NCI-H510A treated with DMSO at 0.1 percent for 48 hours (cell line): ENCODE measurements around the gene GPSM1.

Experiments used
- DNase-seq: peaks from one replicate; lab custom pipeline; 2025; lab: John Stamatoyannopoulos, UW

The GPSM1 gene

DNA sequence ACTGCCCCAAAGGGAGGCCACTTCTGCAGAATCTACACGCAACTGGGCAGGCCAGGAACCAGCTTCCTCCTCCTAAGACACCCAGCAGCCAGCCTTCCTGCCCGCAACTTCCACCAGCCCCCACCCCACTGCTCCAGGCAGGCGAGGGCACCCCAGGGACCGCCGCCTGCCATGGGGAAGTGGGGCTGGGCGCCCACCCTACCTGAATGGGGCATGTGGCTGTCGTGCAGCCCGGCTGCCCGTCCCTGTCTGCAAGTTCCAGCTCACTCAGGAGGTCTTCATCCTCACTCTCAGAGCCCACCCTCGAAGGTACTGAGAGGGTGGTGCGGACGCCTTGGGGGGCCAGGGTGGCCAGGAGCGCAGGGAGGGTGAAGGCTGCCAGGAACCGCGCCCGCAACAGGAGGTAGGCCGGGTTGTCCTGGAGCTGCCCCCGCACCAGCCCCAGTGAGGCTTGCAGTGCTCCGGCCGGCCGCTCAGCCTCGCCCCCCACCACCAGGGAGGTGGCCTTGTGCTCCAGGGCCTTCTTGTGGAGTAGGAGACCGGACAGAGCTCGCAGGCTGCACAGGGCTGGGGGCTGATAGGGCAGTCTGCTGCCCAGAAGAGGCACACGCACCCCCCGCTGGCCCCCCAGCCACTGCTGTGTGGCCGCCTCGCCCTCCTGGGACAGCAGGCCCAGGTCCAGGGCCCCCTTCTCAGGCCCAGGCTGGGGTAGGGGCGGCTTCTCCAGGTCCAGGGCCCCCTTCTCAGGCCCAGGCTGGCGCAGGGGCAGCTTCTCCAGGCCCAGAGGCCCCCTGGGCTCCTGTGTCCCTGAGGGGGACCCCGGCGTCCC lies 50.2 kb downstream of the GPSM1 start:
- no peak for DNase-seq

DNA sequence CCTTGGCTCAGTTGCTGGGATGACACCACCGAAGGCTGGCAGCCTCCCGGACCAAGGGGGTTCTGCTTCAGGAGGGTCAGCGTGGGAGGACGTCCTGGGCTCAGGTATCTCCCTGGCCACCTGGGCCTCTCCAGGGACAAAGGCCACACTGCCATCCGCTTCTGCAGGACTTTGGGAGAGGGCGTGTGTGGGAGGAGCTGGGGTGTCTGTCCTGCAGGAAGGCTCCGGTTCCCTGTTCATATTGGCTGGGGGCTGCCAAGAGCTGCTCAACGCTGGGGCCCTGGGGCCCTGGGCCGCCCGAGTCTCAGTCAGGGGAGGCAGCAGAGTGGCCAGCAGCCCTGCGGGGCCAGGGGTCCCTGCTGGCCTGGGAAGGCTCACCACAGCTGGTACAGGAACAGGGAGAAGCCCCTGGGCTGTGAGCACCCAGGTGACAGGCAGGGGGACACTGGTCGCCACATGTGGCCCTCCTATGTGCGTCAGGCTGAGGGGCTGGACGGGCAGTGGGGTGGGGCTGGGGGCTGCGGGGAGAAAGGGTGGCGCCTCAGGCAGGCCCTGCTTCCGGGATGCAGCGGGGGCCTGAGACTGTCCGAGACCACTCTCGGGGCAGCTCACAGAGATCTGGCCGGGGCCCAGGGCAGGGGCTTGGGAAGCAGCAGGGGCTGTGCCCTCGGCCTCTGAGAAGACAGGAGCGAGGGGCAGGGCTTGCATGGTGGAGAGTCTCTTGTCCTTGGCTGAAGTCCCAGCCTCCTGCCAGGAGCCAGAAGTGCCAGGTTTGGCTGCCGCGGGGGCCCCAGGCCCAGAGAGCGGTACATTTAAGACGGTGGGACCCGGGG lies 51.0 kb downstream of the GPSM1 start:
- DNase-seq: no peak

DNA sequence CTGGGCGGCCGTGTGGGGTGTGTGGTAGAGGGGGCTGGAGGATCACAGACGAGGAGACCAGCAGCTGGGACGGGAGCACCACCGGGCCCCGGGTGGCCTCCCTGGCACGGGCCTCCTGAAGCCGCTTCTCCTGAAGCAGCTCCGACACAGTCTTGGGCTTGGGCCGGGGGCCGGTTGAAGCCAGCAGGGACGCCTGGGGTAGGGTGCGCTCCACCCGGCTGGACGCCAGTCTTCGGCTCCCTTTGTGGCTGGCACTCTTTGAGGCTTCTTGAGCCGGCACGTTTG lies 51.6 kb downstream of the GPSM1 start:
- no peak for DNase-seq

DNA sequence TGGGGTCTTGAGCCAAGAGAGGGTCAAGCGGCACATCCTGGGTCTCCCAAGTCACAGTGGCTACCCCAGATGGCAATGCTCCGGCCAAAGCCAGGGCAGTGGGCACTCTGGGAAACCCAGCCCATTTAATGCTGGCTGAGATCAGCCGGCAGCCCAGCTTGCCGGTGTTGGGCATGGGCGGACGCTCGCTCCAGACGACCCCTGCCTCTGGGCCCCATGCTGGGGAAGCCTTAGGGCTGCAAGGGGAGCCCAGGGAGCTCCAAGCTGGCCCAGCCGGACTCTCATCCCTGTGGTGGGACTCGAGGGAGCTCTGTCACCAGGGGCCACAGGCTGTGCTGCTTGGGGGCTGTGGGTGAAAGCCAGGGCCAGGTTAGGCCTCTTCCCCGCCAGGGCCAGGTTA lies 52.1 kb downstream of the GPSM1 start:
- no peak for DNase-seq

DNA sequence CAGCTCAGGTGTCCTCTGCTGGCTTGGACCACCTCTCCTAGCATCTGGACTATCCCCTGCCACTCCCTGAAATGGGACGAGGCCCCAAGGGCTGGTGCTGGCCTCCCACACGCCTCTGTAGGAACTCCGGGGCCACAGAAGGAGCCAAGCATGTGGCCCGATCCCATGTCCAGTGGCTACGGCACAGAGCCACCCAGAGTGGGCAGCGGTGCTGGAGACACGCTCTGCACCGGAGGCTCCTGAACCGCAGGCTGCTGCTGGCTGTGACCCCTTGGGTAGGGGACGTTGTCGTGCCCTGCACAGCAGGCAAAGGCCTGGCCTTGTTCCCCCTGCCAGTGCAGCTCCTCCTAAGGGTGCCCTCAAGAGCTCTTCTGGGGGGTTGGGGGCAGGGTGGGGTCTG lies 52.6 kb downstream of the GPSM1 start:
- no peak for DNase-seq

DNA sequence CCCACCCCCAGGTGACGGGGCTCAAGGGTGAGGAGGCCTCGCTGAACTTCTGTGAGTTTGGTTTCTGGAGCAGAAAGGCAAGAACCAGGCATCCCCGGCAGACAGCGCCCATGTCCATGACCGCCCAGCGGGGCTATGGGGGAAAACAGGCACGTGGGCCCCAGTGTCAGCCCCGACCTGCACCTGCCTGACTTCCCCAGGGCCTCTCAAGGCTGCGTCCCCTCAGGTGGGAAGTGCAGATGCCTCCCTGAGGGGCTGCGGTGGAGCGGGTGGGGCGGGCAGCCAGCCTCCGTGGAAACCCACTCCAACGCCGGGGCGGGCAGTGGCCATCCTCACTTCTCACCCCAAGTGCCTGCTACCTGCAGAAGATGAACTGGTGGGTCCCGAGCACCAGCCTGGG lies 53.0 kb downstream of the GPSM1 start:
- DNase-seq: no peak

DNA sequence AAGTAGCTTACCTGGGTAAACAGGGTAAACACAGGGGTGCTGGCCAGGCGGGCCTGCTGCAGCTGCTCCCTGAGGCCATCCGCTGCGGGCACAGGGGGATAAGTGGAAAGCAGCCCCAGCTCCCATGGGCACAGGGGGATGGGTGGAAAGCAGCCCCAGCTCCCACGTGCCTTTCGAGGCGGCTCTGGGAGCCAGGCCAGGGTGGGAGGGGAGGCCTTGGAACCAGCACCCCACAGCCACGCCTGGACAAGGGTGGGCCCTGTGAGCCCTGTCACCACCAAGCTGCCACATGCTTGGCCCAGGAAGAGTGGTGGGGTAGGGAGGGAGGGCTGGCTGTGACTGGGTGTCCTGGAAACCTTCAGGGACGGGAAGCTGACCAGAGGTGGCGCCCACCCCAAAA lies 54.0 kb downstream of the GPSM1 start:
- no peak for DNase-seq

DNA sequence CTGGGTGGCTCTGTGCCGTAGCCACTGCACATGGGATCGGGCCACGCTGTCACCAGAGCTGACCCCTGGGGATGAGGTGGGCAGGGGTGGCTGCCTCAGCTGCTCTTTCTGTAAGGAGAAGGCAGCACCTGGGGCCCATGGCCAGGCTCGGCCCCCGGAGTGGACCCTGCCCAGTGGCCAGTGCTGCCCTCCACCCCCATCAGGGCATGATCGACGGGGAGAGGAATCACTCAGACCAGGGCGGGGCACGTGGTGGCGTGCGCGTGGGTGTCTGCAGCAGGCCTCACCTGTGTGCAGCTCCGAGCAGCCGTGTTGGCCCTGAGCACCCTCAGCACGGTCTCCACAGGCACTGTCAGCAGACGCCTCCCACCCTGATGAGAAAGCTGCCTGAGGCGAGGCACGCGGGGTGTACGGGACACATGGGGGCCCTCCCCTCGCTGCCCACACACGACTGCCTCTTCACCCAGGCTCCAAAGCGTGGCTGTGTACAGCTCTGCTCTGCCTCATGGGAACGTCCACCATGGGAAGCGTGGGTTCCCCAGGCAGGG lies 54.7 kb downstream of the GPSM1 start:
- no peak for DNase-seq

DNA sequence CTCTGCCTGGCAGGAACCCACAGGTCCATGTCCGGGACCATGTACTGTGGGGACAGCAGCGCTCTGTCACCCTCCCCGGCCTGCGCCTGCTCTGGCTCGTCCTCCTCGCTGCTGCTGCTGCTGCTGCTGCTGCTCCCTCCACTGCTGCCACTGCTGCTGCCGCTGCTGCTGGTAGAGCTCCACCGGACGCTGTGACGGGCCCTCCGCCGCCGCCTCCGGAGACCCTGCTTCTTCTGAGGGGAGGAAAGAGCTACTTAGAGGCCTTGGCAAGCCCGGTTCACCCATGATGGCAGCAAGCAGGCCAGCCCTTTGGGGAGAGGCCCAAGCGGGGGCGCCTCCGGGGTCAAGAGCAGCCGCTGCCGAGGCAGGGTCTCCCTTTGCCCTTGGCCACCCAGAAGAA lies 56.1 kb downstream of the GPSM1 start:
- DNase-seq: no peak

DNA sequence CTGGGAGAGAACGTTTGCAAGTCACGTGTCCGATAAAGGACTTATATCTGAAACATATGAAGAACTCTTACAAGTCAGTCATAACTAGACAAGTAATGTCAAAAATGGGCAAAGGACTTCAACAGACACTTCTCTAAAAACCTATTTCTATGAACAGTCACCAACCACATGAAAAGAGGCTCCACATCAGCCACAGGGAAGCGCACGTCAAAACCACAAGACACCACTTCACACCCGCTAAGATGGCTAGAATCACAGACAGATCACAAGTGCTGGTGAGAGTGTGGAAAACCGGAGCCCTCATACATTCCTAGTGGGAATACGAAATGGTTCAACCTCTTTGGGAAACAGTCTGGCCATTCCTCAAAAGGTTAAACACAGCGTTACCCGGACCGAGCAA lies 57.7 kb downstream of the GPSM1 start:
- DNase-seq: no peak

DNA sequence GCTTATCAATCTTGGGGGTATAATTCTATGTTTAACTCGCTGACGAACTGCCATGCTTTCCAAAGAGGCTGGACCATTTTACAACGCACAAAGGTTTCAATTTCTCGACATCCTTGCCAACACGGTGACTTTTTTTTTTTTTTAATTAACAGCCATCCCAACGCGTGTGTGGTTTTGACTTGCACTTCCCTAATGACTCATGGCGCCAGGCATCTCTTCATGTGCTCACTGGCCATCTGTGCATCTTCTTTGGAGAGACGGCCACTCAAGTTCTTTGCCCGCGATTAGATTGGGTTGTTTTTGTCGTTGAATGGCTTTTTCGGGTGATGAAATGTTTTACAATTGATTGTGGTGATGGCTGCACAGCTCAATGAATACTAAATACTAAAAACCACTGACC lies 58.7 kb downstream of the GPSM1 start:
- no peak for DNase-seq

DNA sequence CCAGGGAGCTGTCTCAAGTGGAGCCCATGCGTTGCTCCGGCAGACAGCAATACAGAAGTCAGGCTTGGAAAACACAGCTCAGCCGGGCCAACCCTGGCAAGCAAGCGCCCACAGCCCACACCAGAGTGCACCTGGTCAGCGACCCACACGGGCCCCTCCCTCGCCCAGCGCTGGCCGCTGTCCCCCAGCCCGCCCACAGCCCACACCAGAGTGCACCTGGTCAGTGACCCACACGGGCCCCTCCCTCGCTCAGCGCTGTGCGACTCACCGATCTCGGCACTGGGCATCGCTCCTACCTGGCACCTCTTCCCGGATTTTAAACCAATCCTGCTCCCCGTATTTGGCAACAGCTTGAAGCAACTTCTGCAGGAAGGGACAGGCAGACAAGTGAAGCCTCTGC lies 59.9 kb downstream of the GPSM1 start:
- DNase-seq: no peak

DNA sequence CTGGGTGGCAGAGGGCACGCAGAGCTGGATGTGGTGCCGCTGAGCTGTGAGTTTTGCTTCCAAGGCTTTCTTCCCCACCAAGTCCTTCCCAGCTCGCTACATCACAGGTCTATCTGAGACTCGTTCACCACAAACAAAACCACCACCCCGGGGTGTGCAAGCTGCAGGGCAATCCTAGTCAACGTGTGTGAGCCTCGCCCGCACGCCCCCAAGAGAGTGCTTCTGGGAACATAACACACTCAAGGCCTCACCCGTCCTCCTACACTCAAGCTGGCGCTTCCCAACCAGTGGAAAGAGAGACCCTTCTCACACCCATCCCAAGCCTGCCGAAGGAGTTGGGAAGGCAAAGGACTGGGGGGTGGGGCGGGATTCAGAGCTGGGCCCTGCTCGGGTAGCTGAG lies 62.1 kb downstream of the GPSM1 start:
- no peak for DNase-seq

DNA sequence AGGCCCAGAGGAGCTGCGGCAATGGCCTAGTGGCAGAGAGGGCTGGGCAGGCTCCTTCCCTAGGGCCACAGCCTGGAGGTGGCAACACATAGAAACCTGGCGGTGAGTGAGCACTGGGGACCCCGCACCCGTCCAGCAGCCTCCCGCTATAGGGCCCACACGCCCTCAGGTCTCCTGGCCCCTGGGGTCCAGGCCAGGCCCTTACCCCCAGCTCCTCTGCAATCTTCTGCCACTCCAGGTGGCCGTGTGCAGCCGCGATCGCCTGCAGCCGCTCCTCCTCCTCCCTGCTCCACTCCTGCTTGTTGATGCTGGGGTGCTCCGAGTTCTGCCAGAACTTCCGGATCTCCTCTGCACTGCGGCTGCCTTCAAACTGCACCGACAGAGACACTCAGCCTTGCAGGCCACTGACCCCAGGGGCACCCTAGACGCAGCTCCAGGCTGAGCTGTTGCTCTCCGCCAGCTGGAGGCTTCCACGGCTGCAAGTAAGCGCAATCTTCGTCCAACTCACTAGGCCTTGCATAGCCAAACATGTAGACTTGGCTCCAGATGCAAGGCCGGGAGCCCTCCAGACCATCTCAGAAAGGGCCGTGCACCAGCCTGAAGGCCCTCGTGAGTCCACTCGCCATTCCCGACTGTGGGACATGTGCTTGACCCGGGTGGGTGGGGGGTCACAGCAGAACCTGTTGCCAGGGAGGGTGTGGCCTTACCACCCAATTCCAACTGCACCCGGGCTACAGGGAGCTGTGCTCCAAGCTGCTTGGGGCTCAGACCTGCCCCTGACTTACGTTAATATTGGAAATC lies 64.6 kb downstream of the GPSM1 start:
- DNase-seq: no peak

DNA sequence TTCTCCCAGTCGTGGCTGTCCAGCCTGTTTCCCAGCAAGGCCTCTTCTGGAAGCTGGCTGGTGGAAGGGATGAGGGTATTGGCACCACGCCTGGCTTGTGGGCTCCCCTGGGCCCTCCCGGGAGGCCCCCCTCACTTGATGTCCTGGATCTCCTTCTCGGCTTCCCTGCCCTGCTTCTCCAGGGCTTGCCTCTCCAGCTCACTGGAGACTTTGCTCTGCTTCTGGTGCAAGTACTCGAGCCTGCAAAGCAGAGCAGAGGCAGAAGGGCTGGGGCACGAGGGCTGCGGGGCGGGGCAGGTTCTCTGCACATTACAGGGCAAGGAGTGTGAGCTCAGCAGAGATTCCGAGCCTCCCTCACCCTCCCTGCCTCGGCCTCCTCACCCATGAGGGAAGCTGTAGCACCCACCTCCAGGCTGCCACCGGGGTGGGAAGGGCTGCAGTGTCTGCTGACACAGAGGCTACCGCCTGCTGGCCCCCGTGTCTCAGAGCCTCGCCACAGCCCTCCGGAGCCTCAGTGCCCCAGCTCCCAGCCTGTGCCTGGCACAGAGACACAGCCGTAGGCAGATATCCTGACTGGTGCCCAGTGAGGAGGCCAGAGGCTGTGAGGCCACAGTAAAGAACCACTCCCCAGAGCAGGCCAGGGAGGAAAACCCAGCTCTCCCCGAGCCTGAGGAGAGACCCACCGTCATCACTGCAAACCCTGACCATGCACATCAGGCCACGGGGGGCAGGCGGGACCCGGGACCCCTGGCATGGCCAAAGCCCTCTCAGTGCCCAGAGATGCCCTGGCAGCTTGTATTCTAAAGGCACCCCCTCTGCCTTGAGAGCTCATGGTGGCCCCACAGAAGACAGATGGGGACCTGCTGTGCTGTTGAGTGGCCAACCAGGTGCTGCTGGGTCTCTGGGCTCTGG lies 65.5 kb downstream of the GPSM1 start:
- DNase-seq: no peak

DNA sequence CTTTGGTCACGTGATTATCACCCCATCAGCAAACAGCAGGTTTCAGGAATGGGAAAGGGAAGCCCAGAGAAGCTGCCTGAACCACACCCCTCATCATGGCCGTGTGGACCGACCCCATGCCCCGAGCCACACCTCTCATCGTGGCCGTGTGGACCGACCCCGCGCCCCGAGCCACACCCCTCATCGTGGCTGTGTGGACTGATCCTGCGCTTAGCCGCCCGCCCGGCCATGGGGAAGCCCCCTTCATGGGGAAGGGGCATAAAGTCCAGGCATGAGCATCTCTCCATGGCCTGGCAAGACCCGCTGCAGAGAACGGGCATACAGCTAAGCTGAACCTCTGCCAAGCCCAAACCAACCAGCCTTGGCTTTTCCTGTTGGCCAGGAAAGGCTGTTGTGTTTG lies 66.2 kb downstream of the GPSM1 start:
- DNase-seq: no peak

DNA sequence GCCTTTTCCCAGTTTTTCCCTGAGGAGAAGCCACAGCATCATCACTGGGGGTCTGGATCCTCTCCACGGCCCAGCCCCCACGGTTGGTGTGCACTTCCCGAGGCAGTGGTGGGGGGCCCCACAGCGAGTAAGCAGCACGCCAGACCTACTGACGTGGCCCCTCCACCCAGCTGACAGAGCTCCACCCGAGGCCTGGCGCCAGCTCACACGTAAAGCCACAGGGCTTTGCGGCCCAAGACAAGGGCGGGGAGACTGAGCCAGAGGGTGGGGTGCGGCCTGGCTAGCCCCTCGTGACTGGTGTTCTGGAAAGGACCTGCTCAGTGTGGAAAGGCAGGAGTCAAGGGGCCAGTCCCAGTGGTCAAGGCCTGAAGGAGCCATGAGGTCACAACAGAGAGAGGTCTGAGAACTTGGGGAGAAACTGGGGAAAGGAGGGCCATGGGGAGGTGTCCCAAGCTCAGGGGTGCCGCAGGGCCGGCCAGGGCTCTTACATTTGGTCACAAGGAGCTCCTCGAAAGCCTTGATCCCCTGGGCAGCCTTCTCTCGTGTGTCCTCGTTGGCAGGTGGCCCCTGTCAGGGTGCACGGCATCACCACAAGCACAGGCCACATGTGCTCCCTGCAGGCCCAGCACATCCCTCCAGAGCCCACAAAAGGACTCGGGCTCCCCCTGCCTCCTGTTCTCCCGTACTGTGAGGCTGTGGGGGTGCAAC lies 67.1 kb downstream of the GPSM1 start:
- no peak for DNase-seq

DNA sequence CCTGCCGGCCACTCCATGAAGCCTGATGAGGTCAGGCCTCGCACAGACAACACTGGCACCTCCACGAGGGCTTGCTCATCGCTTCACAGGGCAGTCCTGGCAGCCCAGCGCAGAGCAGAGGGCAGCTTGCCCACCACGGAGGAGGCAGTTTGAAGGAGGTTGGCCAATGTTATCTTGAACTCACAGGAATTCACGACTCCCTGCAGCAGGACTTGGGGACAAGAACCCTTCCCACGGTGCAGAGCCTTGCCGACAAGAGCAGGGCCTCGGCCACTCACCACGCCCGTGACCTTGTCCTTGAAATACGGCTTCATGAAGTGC lies 67.6 kb downstream of the GPSM1 start:
- no peak for DNase-seq

DNA sequence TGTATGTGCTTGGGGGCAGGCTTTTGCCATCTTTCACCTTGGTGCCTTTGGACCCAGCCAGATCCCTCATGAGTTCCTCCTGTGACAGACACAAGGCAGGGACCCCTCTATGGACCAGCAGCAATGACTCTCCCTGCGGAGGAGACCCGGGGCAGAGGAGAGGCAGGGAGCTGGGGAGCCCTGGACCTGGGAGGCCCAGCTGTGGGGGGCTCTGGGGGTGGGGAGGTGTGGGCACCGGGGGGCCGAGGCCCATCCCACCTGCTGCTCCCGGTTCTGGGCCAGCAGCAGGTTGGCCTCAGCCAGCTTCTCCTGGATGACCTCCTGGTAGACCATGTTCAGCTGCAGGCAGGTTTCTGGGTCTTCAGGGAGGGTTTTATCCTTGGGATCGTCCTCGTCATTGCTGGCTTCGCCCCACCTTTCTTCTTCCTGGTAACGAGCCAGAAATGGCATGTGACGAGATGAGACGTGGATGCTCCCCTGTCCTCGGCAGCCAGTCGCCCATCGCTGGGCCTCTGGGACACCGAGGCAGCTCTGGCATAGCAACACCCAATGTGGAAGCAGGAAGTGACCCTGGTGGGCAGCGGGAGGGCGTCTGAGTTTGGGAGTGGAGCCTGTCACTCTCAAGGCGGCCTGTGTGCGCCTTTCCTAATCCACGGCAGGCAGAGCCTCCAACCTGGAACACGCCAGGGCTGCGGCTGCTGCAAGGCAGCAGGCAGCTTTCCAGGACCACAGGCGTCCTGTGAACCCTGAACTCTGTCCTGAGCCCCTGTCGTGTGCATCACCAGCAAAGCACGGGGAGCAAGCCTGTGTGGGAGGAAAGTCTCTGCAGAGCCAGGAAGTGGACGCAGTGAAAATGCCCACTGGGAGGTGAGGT lies 68.2 kb downstream of the GPSM1 start:
- DNase-seq: no peak

DNA sequence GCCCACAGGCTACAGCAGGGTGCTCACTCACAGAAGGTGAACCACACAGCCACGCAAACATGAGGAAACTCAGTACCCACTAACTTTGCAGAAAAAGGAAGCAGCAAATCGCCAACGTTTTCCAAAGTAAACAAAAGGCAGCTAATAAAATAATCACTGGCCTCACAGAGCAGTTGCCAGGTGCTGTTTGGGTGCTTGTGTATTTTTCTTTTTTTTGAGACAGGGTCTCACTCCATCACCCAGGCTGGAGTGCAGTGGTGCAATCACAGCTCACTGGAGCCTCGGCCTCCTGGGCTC lies 68.8 kb downstream of the GPSM1 start:
- DNase-seq: no peak
